ENCODE data around the gene CNST. TPM values are rescaled to one million over a fixed set of nuclear protein-coding genes. Genes with fewer than 3 reads are reported as not detected.
A peak's percentile ranks its signal among the peaks of the same experiment; 100 is the strongest.

The CNST gene, protein sequence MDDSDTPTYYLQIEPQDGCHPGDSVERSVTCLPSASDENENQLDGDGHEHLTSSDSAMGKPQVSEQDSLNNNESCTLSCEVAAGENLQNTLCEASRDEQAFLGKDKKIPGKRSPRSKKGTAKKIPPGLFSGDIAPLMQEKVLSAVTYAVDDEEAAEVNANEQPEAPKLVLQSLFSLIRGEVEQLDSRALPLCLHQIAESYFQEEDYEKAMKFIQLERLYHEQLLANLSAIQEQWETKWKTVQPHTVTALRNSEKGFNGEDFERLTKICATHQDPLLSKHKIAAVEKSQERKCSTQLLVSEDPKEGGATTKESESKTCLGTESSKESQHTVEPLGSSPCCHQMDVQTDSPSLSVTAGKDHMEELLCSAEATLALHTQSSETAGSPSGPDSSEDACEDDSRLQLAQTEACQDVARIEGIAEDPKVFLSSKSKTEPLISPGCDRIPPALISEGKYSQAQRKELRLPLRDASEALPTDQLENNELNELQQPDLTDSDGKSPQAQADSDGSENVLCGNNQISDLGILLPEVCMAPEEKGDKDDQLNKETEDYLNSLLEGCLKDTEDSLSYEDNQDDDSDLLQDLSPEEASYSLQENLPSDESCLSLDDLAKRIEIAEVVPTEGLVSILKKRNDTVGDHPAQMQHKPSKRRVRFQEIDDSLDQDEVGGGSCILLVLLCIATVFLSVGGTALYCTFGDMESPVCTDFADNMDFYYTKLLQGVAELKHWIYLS
- total RNA-seq (2014; rRNA removed; shearing (Covaris generic)), result 8.6 and 10.2 TPM in 2 replicates

DNA sequence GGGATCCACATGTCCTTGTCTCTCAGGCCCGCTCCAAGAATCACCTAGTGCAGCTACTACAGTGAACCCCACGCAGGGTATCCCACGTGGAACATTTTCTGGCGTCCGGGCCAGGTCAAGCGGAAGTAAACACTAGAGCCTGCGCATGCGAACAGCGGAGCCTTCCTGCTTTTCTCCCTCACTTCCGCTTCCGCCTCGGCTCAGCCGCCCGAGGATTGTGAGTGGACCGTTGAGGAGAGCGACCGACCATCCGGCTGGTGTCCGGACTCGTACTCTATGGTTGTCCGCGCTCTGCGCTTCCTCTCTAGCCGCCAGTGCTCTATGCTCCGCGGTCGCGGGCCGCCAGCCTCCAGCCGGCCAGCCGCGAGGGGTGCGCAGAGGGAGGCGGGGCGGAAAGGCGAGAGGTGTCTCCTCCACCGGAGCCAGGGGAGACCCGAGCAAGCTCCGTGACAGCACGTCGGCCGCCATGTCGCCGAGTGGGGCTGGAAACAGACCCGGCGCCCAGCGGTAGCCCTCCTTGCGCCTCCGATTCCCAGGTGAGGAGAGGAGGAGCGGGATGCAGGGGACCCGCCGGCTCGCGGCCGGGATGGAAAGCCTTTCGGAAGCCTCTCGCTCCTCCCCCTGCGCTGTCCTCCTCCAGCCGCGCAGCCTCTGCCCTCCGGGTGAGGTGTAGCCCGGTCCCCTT lies at the start of gene CNST, which contains the start of gene TFB2M:
TSS of gene CNST (plus strand) at position 329 of the 685 bp plus-strand sequence. CDS start 25,107 bp downstream, outside the sequence.
TSS of gene TFB2M (minus strand) at position 134 of the 685 bp plus-strand sequence. CDS start at position 11, 123 bp downstream.
- peak; percentile 98 for DNase-seq (ENCODE audit: low spot score)

DNA sequence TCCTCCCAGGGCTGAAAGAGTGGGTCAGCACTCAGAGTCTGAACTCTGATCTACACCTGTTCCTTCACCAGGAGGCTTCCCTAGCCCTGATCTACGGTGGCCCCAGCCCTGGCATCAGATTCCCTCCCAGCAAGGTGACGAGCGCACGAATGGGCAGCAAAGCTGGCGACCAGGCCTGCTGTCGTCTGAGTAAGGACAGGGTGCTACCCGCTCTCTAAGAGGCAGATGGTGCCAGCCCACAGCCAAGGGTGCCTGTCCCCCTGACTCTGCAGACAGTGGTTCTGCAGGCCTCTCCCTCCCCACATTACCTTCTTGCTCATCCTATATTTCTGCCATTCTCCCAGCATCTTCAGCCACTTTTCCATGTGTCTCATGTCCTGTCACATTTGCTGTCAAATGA lies 48.9 kb upstream of the CNST start:
- DNase-seq (ENCODE audit: low spot score), result no peak

DNA sequence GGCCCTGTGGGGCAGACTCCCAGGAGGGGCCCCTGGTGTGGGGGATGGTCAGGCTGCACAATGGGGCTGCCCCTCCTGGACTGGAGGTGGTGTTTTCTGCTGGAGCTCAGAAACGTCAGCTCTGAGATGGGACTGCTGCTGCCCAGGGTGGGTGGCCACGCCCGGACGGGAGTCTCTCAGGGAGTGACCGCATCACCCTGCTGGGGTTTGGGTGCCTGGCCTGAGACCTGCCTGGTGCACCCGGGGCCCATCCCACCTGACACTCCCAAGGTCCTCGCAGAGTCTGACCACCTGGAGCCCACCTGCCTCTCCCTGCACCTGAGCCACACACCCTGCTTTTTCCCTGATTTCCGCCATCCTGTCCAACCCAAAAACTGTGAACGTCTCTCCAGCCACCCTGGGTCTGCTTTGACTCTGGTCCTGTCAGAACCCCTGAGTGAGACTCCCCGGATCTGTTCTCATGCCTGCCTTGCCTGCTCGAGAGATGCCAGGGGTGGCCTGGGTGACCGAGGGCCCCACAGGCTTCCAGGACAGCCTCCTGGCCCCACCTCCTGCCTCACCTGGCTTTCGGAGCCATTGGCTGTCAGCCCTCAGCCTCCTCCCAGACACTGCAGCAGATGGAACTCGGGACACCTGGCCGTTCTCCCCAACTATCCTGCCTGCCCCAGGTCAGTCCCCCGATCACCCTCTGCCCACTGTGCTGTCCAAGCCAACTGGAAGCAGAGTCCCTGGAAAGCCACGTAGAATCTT lies 47.6 kb upstream of the CNST start:
- DNase-seq (ENCODE audit: low spot score), result no peak

DNA sequence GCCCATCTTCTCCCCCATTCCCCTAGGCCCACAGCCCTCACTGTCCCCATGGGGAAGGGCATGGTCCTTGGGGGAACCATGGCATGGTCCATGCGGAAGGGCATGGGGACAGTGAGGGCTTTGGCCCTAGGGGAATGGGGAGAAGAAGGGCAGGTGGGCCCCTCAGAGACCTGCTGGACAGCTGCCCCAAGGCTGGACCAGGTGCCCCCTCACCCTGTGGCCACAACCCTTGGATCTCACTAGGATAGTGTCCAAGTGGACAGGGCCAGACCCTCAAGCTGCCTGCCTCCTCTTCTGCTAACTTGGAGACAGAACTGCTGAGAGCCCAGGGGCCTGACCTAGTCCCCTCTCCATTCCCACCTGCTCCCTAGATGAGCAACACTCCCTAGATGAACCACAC lies 46.7 kb upstream of the CNST start:
- no peak for DNase-seq (ENCODE audit: low spot score)

DNA sequence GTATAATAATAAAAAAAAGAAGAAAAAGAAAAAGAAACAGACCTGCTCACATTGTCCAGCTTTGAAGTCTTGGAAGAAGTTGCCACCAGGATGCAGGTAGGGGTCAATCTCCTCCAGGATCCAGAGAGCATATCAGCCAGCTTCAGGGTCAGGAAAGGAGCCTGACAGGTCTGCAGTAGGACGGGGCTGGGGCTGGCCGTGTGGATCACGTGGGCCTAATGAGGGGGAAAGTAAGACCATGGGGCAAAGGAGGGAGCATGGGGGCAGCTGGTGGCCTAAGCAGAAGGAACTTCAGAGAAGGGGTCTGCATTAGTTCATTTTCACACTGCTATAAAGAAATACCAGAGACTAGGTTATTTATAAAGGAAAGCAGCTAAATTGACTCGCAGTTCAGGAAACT lies 39.9 kb upstream of the CNST start:
- no peak for DNase-seq (ENCODE audit: low spot score)

DNA sequence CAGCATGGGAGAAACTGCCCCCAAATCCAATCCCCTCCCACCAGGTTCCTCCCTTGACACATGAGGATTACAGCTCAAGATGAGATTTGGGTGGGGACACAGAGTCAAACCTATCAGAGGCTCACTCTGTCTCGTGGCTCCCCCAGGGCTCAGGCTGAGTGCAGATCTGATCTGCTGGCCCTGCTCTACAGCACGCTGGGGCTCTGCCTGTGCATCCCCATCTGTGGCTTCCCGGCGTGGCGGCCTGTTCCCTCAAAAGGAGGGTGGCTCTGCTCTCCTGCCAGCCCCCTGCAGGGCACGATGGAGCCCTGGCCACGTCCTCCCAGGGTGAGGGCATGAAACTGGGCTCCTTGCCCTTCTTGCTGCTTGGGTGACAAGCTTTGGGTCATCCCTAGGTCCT lies 39.3 kb upstream of the CNST start:
- DNase-seq (ENCODE audit: low spot score), result no peak

DNA sequence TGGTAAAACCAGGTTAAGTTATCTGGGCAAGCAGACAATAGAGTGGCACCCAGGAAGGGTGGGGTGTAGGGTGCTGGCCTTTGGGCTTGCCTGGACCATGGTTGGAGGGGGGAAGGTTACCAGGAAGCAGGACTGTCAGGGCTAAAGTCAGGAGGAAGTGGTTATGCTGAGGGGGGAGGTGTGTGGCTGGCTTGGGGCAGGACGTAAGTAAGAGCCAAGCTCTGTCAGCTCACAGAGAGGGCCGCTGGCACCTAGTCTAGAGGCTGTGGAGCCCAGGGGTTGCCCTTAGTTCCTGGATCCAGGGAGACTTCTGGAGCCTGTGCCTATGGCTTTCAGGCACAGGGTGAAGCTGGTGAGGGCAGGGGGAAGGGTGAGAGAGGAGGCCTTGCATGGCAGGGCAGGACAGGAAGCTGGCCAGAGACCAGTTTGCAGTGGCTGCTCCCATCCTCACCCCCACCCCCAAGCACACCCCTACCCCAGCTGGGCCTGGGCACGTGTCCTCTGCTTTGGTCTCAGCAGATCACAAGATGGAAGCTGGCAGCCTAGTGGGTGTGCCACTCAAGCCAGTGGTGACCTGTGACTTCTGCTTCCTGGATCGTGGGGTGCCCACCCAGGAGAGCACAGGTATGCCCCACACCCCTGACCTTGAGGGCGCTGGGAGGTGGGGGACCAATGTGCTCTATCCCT lies 38.7 kb upstream of the CNST start:
- DNase-seq (ENCODE audit: low spot score), result no peak

DNA sequence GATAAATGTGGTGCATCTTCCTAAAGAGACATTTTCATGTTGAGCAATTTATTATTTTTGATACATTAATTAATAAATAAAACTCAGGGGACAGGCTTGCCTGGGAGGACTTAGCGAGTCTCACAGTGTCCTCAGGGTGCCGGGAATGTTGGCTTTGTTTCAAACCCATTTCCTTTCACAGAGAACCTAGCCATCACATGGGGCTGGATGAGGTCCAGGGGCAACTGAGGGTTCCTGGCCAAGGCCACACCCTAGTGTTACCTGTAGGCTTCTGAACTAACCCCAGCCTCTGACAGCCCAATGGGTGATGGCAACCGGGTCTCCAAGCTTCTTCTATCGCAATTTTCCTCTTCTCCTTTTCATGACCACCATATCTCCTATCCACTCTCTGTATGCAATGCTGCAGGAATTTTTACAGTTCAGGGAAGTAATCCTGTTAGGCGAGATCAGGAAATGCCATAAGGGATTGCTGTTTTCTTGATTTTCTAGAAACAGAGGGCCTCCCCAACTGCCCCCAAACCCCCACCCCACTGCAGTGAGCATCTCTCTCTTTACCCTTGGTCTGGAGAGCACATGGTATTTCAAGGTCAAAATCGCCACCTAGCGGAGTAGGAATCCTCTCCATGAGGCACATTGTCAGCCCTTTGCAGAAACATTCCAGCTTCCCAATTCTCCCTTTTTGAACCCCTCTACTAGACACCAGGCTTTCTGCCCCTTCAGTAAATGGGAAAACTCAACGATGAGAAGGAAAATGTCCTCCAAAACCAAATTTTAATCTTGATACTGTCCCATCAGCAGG lies 37.1 kb upstream of the CNST start:
- no peak for DNase-seq (ENCODE audit: low spot score)

DNA sequence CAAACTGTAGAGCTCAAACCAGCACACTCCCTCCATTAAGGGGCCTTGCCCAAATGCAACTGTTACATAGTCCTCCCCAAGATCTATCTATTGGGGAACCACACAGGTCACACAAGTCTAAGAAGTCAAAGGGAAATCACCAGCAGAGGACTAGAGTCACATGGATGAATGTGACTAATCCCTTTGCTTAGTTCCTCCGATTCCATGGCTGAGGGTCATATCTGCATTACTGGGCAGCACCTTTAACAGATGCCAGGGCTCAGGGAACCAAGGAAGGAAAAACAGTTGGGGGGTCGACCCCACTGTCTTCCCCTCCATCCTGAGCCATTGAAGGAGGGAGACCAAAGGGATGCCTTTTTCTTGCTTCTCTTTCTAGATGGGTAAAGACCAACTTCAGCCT lies 35.8 kb upstream of the CNST start:
- no peak for DNase-seq (ENCODE audit: low spot score)

DNA sequence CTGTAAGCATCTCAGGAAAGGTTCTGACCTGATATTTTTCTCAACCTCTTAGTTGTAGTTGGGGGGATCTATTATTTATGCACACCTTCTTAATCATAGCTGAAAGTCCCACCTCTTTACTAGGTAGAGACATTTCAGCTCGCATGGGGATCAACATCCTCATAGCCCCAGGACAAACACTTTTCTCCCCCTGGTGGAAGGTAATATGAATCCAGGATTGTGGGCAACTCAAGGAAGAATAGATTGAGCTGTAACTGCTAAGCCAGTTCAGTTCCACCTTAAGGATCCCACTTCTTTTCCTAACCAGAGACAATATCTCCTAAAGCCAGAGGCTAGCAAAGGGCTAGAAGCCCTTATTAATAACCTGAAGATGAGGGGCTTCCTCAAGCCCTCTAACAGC lies 33.7 kb upstream of the CNST start:
- DNase-seq (ENCODE audit: low spot score), result no peak

DNA sequence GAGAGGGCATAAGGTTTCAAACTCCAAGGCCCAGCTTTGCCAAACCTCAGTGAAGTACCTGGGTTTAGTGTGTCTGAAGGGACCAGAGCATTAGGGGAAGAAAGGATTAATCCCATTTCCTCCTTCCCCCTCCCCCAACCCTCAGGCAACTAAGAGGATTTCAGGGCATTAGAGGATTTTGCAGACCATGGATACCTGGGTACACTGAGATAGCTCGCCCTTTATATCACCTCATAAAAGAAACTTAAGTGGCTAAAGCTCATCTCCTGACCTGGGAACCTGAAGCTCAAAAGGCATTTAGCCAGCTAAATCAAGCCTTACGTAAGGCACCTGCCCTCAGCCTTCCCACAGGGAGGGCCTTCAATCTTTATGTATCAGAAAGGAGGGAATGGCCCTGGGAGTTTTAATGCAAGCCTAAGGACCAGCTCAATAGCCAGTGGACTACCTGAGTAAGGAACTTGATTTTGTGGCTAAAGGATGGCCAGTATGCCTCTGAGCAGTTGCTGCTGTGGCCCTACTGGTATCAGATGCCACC lies 32.8 kb upstream of the CNST start:
- DNase-seq (ENCODE audit: low spot score), result no peak

DNA sequence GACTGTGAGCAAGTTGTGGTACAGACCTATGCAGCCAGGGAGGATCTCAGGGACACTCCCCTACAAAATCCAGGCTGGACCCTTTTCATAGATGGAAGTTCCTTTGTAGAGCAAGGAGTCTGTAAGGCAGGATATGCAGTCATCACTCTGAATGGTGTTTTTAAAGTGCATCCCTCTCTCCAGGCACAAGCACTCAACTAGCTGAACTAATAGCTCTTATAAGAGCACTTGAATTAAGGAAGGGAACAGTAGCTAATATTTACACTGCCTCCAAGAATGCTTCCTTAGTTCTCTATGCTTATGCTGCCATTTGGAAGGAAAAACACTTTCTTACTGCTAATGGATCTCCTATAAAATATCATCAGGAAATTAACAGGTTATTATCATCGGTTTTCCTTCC lies 32.1 kb upstream of the CNST start:
- no peak for DNase-seq (ENCODE audit: low spot score)

DNA sequence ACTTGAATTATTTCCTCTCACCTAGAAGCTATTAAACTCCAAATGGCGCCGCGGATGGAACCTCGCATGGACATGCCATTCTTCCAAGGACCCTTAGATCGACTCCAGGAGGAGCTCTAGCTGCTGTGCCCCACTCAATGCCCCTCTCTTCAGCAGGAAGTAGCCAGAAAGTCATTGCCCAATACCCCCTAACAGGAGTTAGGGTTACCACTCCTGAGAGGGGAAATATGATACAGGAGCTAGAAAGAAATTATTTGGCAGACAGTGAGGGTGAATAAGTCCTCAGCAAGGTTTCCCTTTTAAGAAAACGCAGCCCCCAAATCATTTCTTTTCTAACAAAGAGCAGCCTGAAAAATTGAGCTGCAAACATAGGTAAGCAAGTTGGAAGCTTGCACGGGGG lies 28.8 kb upstream of the CNST start:
- no peak for DNase-seq (ENCODE audit: low spot score)

DNA sequence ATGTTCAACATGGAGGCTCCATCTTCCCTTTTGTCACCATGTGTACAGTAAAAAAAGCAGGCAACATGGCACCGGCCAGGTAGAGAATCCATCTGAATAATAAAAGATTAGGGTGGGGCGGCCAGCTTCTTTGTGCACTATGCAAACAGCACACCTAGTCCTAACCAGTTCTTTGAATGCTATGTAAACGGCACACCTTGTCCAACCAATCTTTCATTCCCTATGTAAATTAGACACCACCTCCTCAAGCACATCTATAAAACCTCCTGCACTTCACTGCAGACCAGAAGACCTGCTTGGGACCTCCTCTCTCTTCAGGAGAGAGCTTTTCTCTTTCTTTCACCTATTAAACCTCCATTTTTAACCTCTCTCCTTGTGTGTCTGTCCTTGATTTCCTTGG lies 28.4 kb upstream of the CNST start:
- no peak for DNase-seq (ENCODE audit: low spot score)

DNA sequence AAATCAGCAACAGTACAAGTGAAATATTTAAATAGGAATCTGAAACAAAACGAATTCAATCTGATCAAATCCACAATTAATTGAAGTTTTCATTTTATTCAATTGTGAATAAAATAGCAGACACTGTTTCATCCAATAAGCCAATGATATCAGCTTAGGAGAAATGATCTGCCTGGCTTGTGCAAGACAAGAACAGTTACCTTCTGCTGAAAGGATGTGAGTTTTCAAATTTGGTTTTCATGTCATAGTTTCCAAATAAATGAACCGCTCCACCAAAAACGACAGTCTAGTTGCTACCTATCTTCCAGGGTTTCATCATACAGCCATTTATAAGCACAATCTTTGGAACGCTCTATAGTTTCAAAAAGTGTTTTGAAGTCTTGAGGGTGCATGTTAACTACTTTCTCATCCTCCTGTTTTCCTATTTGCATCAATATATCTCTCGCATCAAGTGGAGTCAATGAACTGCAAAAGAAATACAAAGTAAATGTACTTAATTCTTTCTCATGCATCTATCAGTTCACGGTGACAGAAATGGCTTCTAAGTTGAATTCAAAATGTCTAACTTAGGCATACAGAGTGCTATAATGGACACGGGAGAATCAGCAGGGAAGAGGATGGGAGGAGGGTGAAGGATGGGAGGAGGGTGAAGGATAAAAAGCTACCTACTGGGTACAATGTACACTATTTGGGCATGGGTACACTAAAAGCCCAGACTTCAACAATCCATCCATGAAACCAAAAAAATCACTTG lies 25.3 kb upstream of the CNST start:
- DNase-seq (ENCODE audit: low spot score), result no peak

DNA sequence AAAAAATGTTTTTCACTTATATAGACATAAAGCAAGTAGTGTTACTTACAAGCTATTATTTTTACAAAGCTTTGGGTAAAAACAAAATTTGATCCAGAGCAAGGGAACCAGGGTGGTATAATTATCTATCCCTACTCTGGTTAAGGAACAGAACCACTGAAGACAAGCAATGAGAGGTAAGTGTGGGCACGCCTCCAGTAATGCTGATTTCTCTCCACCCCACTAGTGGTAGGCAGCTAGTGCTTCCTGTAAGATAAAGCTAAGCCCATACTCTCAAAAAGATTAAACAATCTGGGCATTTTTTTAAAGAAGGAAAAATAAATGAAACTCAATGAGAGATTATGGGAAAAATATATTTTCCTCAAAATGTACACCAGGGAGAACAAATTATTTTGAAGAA lies 22.3 kb upstream of the CNST start:
- DNase-seq (ENCODE audit: low spot score), result no peak

DNA sequence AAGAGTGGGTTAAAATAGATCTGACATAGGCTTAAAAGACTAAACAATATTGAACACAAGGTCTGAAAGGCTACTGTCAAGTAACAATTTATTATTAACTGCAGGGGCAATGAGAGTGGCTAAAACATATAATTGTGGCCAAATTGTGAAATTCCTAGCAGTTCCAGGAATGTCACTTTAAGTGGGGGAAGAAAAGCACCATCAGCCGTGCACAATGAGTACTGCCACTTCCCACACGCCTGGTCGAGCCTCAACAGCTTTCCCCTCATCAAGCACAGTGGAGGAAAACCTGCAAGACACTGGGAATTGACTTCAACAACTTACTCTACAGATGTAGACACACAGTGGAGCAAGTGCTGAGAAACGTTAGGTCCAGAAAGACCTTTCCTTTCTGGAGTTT lies 16.6 kb upstream of the CNST start:
- DNase-seq (ENCODE audit: low spot score), result no peak

DNA sequence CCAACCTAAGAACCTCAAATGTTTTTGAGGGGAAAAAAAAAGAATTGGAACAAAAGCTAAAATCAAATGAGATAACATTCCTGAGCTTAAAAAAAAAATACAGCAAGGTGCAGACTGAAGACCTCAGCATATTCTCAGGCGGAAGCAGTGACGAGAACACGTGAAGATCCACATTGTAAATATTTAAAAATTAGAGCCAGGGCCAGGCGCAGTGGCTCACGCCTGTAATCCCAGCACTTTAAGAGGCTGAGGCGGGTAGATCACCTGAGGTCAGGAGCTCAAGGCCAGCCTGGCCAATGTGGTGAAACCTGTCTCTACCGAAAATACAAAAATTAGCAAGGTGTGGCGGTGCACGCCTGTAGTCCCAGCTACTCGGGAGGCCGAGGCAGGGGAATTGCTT lies 15.9 kb upstream of the CNST start:
- no peak for DNase-seq (ENCODE audit: low spot score)

DNA sequence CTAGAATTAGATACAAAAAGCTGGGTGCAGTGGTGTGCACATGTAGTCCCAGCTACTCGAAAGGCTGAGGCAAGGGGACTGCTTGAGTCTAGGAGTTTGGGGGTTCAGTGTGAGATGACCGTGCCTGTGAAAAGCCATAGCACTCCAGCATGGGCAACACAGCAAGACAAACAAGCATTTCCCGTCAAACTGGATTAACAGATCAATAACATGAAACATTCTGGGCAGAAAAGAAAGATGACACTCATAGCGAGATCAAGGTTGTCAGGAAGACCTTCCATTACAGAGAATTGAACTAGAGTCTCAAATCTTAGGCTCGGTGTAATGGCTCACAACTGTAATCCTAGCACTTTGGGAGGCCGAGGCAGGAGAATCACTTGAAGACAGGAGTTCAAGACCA lies 14.1 kb upstream of the CNST start:
- DNase-seq (ENCODE audit: low spot score), result no peak

Data from H4 (cell line).